ENCODE measurements around the gene CUX1. TPM values are rescaled to one million over a fixed set of nuclear protein-coding genes. Genes with fewer than 3 reads are reported as not detected.
"Not testable (repeated sequence)": the region's sequence is repeated elsewhere in the genome, so short reads cannot be mapped to it uniquely, and the experiment has no call there.

Gene CUX1
- total RNA-seq, 1 donor from 2014 or later, result 118 TPM

GRCh38 chr7:101818287-101819071, 1.1 kb downstream of the CUX1 start:
- TF ChIP-seq, protein P1, sequence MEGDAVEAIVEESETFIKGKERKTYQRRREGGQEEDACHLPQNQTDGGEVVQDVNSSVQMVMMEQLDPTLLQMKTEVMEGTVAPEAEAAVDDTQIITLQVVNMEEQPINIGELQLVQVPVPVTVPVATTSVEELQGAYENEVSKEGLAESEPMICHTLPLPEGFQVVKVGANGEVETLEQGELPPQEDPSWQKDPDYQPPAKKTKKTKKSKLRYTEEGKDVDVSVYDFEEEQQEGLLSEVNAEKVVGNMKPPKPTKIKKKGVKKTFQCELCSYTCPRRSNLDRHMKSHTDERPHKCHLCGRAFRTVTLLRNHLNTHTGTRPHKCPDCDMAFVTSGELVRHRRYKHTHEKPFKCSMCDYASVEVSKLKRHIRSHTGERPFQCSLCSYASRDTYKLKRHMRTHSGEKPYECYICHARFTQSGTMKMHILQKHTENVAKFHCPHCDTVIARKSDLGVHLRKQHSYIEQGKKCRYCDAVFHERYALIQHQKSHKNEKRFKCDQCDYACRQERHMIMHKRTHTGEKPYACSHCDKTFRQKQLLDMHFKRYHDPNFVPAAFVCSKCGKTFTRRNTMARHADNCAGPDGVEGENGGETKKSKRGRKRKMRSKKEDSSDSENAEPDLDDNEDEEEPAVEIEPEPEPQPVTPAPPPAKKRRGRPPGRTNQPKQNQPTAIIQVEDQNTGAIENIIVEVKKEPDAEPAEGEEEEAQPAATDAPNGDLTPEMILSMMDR (IDR thresholded peaks at IDR 0.05), result no peak
- no peak for DNase-seq (ENCODE audit: low spot score)
- H3K36me3 Mint-ChIP-seq (ENCODE audit: low read depth), result no peaks in the 10 kb centered on the region
- peak overlapping the region; percentile 76 for H3K4me3 Mint-ChIP-seq (ENCODE audit: unreplicated experiment)
- peaks cover 51% of the 10 kb centered on the region for H3K4me1 Mint-ChIP-seq (ENCODE audit: low read depth)
- no peaks in the 10 kb centered on the region for H3K9me3 Mint-ChIP-seq (ENCODE audit: low read depth)
- peak overlapping the region; percentile 28 for H3K27ac Mint-ChIP-seq (ENCODE audit: unreplicated experiment)
- H3K27me3 Mint-ChIP-seq (ENCODE audit: low read depth), result no peaks in the 10 kb centered on the region

GRCh38 chr7:101819183-101819582, 1.8 kb downstream of the CUX1 start:
- Mint-ChIP-seq H3K9me3 (ENCODE audit: low read depth) (no peaks in the 10 kb centered on the region), H3K4me3 (ENCODE audit: unreplicated experiment) (no peak overlapping the region), H3K27ac (ENCODE audit: unreplicated experiment) (no peak overlapping the region), H3K36me3 (ENCODE audit: low read depth) (no peaks in the 10 kb centered on the region), H3K27me3 (ENCODE audit: low read depth) (no peaks in the 10 kb centered on the region), H3K4me1 (ENCODE audit: low read depth) (peaks cover 52% of the 10 kb centered on the region)
- TF ChIP-seq, protein P1 (IDR thresholded peaks at IDR 0.05), result no peak
- DNase-seq (ENCODE audit: low spot score), result no peak

- Mint-ChIP-seq H3K27me3 (ENCODE audit: low read depth) (no peaks in the 10 kb centered on the region), H3K36me3 (ENCODE audit: low read depth) (no peaks in the 10 kb centered on the region), H3K27ac (ENCODE audit: unreplicated experiment) (no peak overlapping the region), H3K4me3 (ENCODE audit: unreplicated experiment) (no peak overlapping the region), H3K9me3 (ENCODE audit: low read depth) (no peaks in the 10 kb centered on the region), H3K4me1 (ENCODE audit: low read depth) (peaks cover 51% of the 10 kb centered on the region)
- DNase-seq (ENCODE audit: low spot score), result no peak
- TF ChIP-seq, protein P1 (IDR thresholded peaks at IDR 0.05), result no peak
Measured at GRCh38 chr7:101819913-101820522, 2.6 kb downstream of the CUX1 start.

GRCh38 chr7:101820703-101821102, 3.3 kb downstream of the CUX1 start:
- no peaks in the 10 kb centered on the region for H3K27me3 Mint-ChIP-seq (ENCODE audit: low read depth)
- H3K4me1 Mint-ChIP-seq (ENCODE audit: low read depth), result peaks cover 53% of the 10 kb centered on the region
- H3K9me3 Mint-ChIP-seq (ENCODE audit: low read depth), result no peaks in the 10 kb centered on the region
- no peak overlapping the region for H3K4me3 Mint-ChIP-seq (ENCODE audit: unreplicated experiment)
- H3K36me3 Mint-ChIP-seq (ENCODE audit: low read depth), result no peaks in the 10 kb centered on the region
- DNase-seq (ENCODE audit: low spot score), result no peak
- H3K27ac Mint-ChIP-seq (ENCODE audit: unreplicated experiment), result no peak overlapping the region
- TF ChIP-seq, protein P1 (IDR thresholded peaks at IDR 0.05), result no peak

GRCh38 chr7:101822632-101823031, 5.2 kb downstream of the CUX1 start:
- peaks cover 63% of the 10 kb centered on the region for H3K4me1 Mint-ChIP-seq (ENCODE audit: low read depth)
- DNase-seq (ENCODE audit: low spot score); H3K9me3 Mint-ChIP-seq (ENCODE audit: low read depth); H3K27me3 Mint-ChIP-seq (ENCODE audit: low read depth); H3K4me3 Mint-ChIP-seq (ENCODE audit: unreplicated experiment); H3K36me3 Mint-ChIP-seq (ENCODE audit: low read depth); H3K27ac Mint-ChIP-seq (ENCODE audit: unreplicated experiment): not testable (repeated sequence)
